SK-N-SH (cell line): Measurements from ENCODE around the gene FADS1. TPM values are rescaled to one million over a fixed set of nuclear protein-coding genes. Genes with fewer than 3 reads are reported as not detected.
A peak's percentile ranks its signal among the peaks of the same experiment; 100 is the strongest.

Source experiments
- CTCF ChIA-PET: fragments of 300-600, 350-600 bp; formaldehyde crosslinking; extraction: SDS; loops from one replicate; lab custom pipeline; 2021; lab: Yijun Ruan, JAX
- POLR2A ChIA-PET: fragments of 350-600 bp; sonication (Branson Sonifier 250); formaldehyde crosslinking; extraction: SDS; loops from one replicate; lab custom pipeline; 2020; ENCODE audit warnings: antibody characterized with exemption, inconsistent platforms; lab: Yijun Ruan, JAX
- DNase-seq: peaks from one replicate; pipeline ENCODE4 v3.0.0; 2012
- H2AFZ ChIP-seq: fragments of 200-600 bp; sonication (generic); 2 replicates; pipeline ENCODE4 v1.8.1; 2016; ENCODE audit warnings: antibody characterized with exemption, mild to moderate bottlenecking, low read depth
- H3F3A ChIP-seq: fragments of 200-600 bp; sonication (generic); replicated peaks from 2 replicates; pipeline ENCODE3; 2016; ENCODE audit warnings: antibody characterized with exemption, mild to moderate bottlenecking; ENCODE audit not compliant: insufficient read depth
- H3K27ac ChIP-seq, 2 experiments: fragments of 200-500 bp in 1 of 2; fragments of 200-600 bp in 1 of 2; sonication (Bioruptor generic) in 1 of 2; sonication (generic), shearing (Covaris generic) in 1 of 2; 2 replicates each; pipeline versions ENCODE4 v1.5.1 to v1.6.1; 2014 to 2016; ENCODE audit warnings: low read depth in 2 of 2, inconsistent platforms in 1 of 2, low read length in 1 of 2, mild to moderate bottlenecking in 1 of 2, mixed read lengths in 1 of 2
- H3K27me3 ChIP-seq: fragments of 200-600 bp; sonication (generic), shearing (Covaris generic); 2 replicates; pipeline ENCODE4 v1.6.1; 2016; ENCODE audit warnings: mixed run types; ENCODE audit not compliant: insufficient read depth
- H3K36me3 ChIP-seq, 2 experiments: fragments of 200-500 bp in 1 of 2; fragments of 200-600 bp in 1 of 2; sonication (Bioruptor generic) in 1 of 2; sonication (generic) in 1 of 2; replicated peaks in 1 of 2; 2 replicates each; pipeline versions ENCODE3 to v1.5.1; 2014 to 2016; ENCODE audit warnings: low read length in 1 of 2, mild to moderate bottlenecking in 1 of 2; ENCODE audit not compliant: insufficient read depth in 2 of 2, control insufficient read depth in 1 of 2
- H3K4me1 ChIP-seq, 2 experiments: fragments of 200-500 bp in 1 of 2; fragments of 200-600 bp in 1 of 2; sonication (Bioruptor generic) in 1 of 2; sonication (generic), shearing (Covaris generic) in 1 of 2; 2 replicates each; pipeline versions ENCODE4 v1.5.1 to v1.6.1; 2014 to 2016; ENCODE audit warnings: low read depth in 1 of 2, low read length in 1 of 2, mixed run types in 1 of 2; ENCODE audit not compliant: insufficient read depth in 2 of 2, control insufficient read depth in 1 of 2
- H3K4me2 ChIP-seq: fragments of 200-600 bp; sonication (generic), shearing (Covaris generic); 2 replicates; pipeline ENCODE4 v1.6.1; 2017; ENCODE audit warnings: mixed run types
- H3K4me3 ChIP-seq, 2 experiments: fragments of 200-500 bp in 1 of 2; fragments of 200-600 bp in 1 of 2; sonication (Bioruptor generic) in 1 of 2; sonication (generic), shearing (Covaris generic) in 1 of 2; 2 replicates each; pipeline versions ENCODE4 v1.5.1 to v1.8.1; 2014 to 2016; ENCODE audit warnings: low read depth in 2 of 2, inconsistent platforms in 1 of 2, low read length in 1 of 2, mild to moderate bottlenecking in 1 of 2, mixed read lengths in 1 of 2, moderate library complexity in 1 of 2
- H3K79me2 ChIP-seq: fragments of 200-600 bp; sonication (generic); 2 replicates; pipeline ENCODE4 v1.8.1; 2017; ENCODE audit warnings: mild to moderate bottlenecking; ENCODE audit not compliant: insufficient read depth
- H3K9ac ChIP-seq: fragments of 200-600 bp; sonication (generic); 2 replicates; pipeline ENCODE4 v1.6.1; 2017; ENCODE audit warnings: mixed run types
- H3K9me2 ChIP-seq: fragments of 200-600 bp; sonication (generic); 2 replicates; pipeline ENCODE4 v1.6.1; 2017; ENCODE audit warnings: mixed run types
- H3K9me3 ChIP-seq: fragments of 200-600 bp; sonication (generic); 2 replicates; pipeline ENCODE4 v1.6.1; 2017; ENCODE audit warnings: mixed run types, mild to moderate bottlenecking, moderate library complexity
- H4K20me1 ChIP-seq: fragments of 200-600 bp; sonication (generic); 2 replicates; pipeline ENCODE4 v1.6.1; 2017; ENCODE audit warnings: mild to moderate bottlenecking, mixed run types; ENCODE audit not compliant: insufficient read depth
- CHD2 ChIP-seq: fragments of 150-350 bp; IDR thresholded peaks from 2 replicates; pipeline ENCODE4 v1.6.1; 2018; ENCODE audit warnings: low read length; ENCODE audit not compliant: partially characterized antibody
- EP300 ChIP-seq, 2 experiments: IDR thresholded peaks; 2 replicates each; pipeline versions ENCODE4 v1.4.0 to v1.6.1; 2012; ENCODE audit warnings: borderline replicate concordance in 1 of 2, low read depth in 1 of 2, low read length in 1 of 2
- FOSL2 ChIP-seq: IDR thresholded peaks from 2 replicates; pipeline ENCODE4 v1.4.0; 2012; ENCODE audit warnings: low read depth, mild to moderate bottlenecking, moderate library complexity, borderline replicate concordance
- FOXJ3 ChIP-seq: sonication (generic); formaldehyde crosslinking; IDR thresholded peaks from 2 replicates; pipeline ENCODE4 v1.5.1; 2020; ENCODE audit warnings: mild to moderate bottlenecking, missing genetic modification reagents
- FOXM1 ChIP-seq: IDR thresholded peaks from 2 replicates; pipeline ENCODE4 v1.4.0; 2012; ENCODE audit warnings: low read depth, mild to moderate bottlenecking
- GABPA ChIP-seq: IDR thresholded peaks from 2 replicates; pipeline ENCODE4 v1.4.0; 2012; ENCODE audit warnings: low read depth, mild to moderate bottlenecking
- MEF2A ChIP-seq: IDR thresholded peaks from 2 replicates; pipeline ENCODE4 v1.4.0; 2012; ENCODE audit warnings: low read depth, borderline replicate concordance
- MXI1 ChIP-seq: IDR thresholded peaks from 2 replicates; pipeline ENCODE4 v1.6.1; 2012; ENCODE audit warnings: mild to moderate bottlenecking, low read depth, low read length, improper control_type of control experiment
- NFIC ChIP-seq: IDR thresholded peaks from 2 replicates; pipeline ENCODE4 v1.4.0; 2012; ENCODE audit warnings: borderline replicate concordance
- RAD21 ChIP-seq: IDR thresholded peaks from 2 replicates; pipeline ENCODE4 v1.6.1; 2012; ENCODE audit warnings: mild to moderate bottlenecking, low read length
- RCOR1 ChIP-seq: fragments of 150-350 bp; IDR thresholded peaks from 2 replicates; pipeline ENCODE4 v1.6.1; 2017; ENCODE audit warnings: antibody characterized with exemption, low read length
- SIN3A ChIP-seq: IDR thresholded peaks from 2 replicates; pipeline ENCODE4 v1.6.1; 2012; ENCODE audit warnings: low read depth, mild to moderate bottlenecking, low read length, moderate library complexity, borderline replicate concordance
- SMC3 ChIP-seq: IDR thresholded peaks from 2 replicates; pipeline ENCODE4 v1.6.1; 2012; ENCODE audit warnings: low read depth, low read length, improper control_type of control experiment
- TEAD4 ChIP-seq: IDR thresholded peaks from 2 replicates; pipeline ENCODE4 v1.4.0; 2012; ENCODE audit warnings: mild to moderate bottlenecking, borderline replicate concordance; ENCODE audit not compliant: insufficient read depth
- YY1 ChIP-seq: IDR thresholded peaks from 2 replicates; pipeline ENCODE4 v1.4.0; 2012; ENCODE audit warnings: low read depth, mild to moderate bottlenecking
- WGBS: methylation state at CpG from one replicate; pipeline ENCODE4 v1.1.6; 2017; ENCODE audit warnings: low lambda C conversion rate; 5-methylcytosine and 5-hydroxymethylcytosine counted together
- polyA plus RNA-seq, 3 experiments: library from polyadenylated mRNA; depleted of rRNA; stranded (reverse); fragments of >200 nt; gene quantifications; 2 replicates each; pipeline ENCODE4 v1.2.3, GENCODE V29; 2012
- TF ChIP-seq, protein P1 (sequence below): fragments of 150-350 bp; IDR thresholded peaks from 2 replicates; pipeline ENCODE4 v1.6.1; 2016; ENCODE audit warnings: mild to moderate bottlenecking, low read depth, low read length
- TF ChIP-seq, protein P2 (sequence below): fragments of 200-600 bp; sonication (generic); IDR thresholded peaks from 2 replicates; pipeline ENCODE4 v1.6.1; 2017; ENCODE audit warnings: antibody characterized with exemption, mild to moderate bottlenecking, moderate library complexity
- TF ChIP-seq, protein P3 (sequence below): fragments of 150-350 bp; IDR thresholded peaks from 2 replicates; pipeline ENCODE4 v1.6.1; 2017; ENCODE audit warnings: antibody characterized with exemption, low read length, low read depth, borderline replicate concordance
- TF ChIP-seq, protein P4 (sequence below): IDR thresholded peaks from 2 replicates; pipeline ENCODE4; 2012

The FADS1 gene
- polyA plus RNA-seq, 1 of the 3 experiments (the other 2 are of a cell fraction), result 20.6 TPM

DNA sequence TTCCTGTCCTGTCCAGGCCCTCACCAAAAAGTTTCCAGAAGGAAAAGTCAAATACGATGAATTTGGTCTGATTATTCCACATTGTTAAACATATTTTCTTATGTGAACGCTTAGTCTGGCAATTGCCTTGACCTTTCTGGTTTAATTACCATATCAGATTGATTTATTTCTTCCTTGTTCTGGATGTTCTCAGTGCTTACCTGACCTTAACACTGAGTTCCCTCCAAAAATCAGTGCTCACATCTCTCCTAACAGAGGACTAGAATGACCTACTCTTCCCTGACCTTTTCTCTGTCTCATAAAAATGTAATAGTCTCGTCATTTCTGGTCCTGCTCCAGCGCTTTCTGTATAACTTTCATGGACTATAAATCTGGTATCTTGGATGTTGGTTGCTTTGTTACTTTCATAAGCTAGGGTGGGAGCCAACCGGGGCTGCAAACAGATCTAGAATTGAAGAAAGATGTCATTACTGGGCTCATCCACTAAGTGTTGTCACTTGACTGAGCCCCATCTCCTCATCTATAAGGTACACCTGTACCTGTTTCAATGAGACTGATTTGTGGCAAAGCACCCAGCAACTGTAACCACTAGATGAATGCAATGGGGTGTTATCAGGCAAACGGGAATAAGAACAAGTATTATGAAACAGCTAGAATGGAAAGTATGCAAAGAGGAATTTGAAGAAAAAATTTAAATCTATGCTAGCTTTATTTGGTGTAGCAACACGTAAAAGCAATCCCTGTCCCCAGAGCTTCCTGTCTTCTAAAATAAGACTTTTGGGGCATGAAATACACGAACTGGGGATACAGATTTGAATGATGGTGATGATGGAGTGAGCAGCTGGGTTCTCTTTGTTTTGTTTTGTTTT lies 13.7 kb upstream of the FADS1 start:
- peaks cover 0 to 7% of the 10 kb centered on the region in 2 experiments for H3K36me3 ChIP-seq
- peak overlapping the region; percentile 70 to 96; a peak in 3 of 4 replicates for H3K4me3 ChIP-seq
- TF ChIP-seq, protein P1, sequence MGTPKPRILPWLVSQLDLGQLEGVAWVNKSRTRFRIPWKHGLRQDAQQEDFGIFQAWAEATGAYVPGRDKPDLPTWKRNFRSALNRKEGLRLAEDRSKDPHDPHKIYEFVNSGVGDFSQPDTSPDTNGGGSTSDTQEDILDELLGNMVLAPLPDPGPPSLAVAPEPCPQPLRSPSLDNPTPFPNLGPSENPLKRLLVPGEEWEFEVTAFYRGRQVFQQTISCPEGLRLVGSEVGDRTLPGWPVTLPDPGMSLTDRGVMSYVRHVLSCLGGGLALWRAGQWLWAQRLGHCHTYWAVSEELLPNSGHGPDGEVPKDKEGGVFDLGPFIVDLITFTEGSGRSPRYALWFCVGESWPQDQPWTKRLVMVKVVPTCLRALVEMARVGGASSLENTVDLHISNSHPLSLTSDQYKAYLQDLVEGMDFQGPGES, result no peak
- TF ChIP-seq GABPA (no peak), CHD2 (no peak), YY1 (no peak)
- CTCF ChIA-PET, result interaction anchor here (0.7 to 4.5 kb wide), 11 partner anchors 10 to 277 kb away, joined by 3 to 63 read pairs (median 5); partner anchors contain the start of gene FADS1
- no peaks in the 10 kb centered on the region for H3K27me3 ChIP-seq
- no peaks in the 10 kb centered on the region; the same call in 1 of the 2 replicates for H4K20me1 ChIP-seq
- H2AFZ ChIP-seq, result no peak overlapping the region
- peak overlapping the region in 1 of 2 experiments; percentile 99; a peak in 1 of 4 replicates for H3K27ac ChIP-seq
- peaks cover 46% of the 10 kb centered on the region for H3K79me2 ChIP-seq
- POLR2A ChIA-PET, result interaction anchor here (1.0 to 5.3 kb wide), 4 partner anchors 14 to 39 kb away, joined by 3 to 84 read pairs (median 6); partner anchors contain the start of gene FADS1
- H3K9me3 ChIP-seq, result no peaks in the 10 kb centered on the region
- 60% methylated on average over 8 of the region's 8 CpGs for WGBS
- H3K9me2 ChIP-seq, result no peaks in the 10 kb centered on the region
- no peak overlapping the region for H3K9ac ChIP-seq
- peaks cover 25 to 68% of the 10 kb centered on the region in 2 experiments; a peak in 3 of 4 replicates for H3K4me1 ChIP-seq
- peak overlapping the region; percentile 91 for H3K4me2 ChIP-seq
- no peak for DNase-seq
- no peaks in the 10 kb centered on the region for H3F3A ChIP-seq

DNA sequence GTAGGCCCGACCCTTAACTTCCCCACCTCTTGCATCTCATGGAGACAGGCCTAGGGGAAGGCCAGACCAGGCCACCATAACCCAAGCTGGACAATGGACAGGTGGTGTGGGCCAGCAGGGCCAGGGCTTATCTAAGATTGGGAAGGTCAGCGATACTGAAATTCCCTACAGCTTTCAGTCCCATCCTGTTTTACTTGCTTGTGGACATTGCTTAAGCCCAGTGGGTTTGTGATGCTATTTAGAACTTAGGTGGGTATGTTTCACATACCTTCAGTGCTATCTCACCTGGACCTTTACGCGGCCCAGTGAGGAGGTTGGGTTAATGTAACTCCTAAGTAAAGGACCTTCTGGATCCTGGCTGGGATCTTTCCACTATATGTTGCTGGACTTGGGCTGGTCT lies 13.0 kb upstream of the FADS1 start:
- WGBS, result 82% methylated on average over 4 of the region's 4 CpGs
- no peak for DNase-seq
- ChIA-PET CTCF (interaction anchor here (0.8 to 4.5 kb wide), 11 partner anchors 9 to 278 kb away, joined by 3 to 63 read pairs (median 5); partner anchors contain the start of gene FADS1), POLR2A (interaction anchor here (5.3 kb wide), 1 partner anchor 14 kb away, joined by 84 read pairs; the partner anchor contains the start of gene FADS1)
- Histone ChIP-seq H3K36me3 (peaks cover 0 to 7% of the 10 kb centered on the region in 2 experiments), H3K9me2 (no peaks in the 10 kb centered on the region), H4K20me1 (no peaks in the 10 kb centered on the region; the same call in 1 of the 2 replicates), H3K4me2 (peak overlapping the region; percentile 91), H3K27me3 (no peaks in the 10 kb centered on the region), H2AFZ (no peak overlapping the region), H3F3A (no peaks in the 10 kb centered on the region), H3K27ac (peak overlapping the region in 1 of 2 experiments; percentile 99; a peak in 2 of 4 replicates), H3K4me1 (peaks cover 24 to 66% of the 10 kb centered on the region in 2 experiments; a peak in 3 of 4 replicates), H3K9ac (no peak overlapping the region), H3K4me3 (peak overlapping the region; percentile 70 to 96), H3K9me3 (no peaks in the 10 kb centered on the region), H3K79me2 (peaks cover 44% of the 10 kb centered on the region)
- TF ChIP-seq MEF2A, result no peak
- no peak for TF ChIP-seq FOXM1
- TF ChIP-seq SIN3A, result no peak
- TF ChIP-seq FOXJ3 (CRISPR knock-in tag), result no peak
- TF ChIP-seq, protein P2, sequence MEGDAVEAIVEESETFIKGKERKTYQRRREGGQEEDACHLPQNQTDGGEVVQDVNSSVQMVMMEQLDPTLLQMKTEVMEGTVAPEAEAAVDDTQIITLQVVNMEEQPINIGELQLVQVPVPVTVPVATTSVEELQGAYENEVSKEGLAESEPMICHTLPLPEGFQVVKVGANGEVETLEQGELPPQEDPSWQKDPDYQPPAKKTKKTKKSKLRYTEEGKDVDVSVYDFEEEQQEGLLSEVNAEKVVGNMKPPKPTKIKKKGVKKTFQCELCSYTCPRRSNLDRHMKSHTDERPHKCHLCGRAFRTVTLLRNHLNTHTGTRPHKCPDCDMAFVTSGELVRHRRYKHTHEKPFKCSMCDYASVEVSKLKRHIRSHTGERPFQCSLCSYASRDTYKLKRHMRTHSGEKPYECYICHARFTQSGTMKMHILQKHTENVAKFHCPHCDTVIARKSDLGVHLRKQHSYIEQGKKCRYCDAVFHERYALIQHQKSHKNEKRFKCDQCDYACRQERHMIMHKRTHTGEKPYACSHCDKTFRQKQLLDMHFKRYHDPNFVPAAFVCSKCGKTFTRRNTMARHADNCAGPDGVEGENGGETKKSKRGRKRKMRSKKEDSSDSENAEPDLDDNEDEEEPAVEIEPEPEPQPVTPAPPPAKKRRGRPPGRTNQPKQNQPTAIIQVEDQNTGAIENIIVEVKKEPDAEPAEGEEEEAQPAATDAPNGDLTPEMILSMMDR, result no peak
- TF ChIP-seq SMC3, result no peak
- no peak for TF ChIP-seq MXI1
- no peak for TF ChIP-seq NFIC
- no peak for TF ChIP-seq RAD21
- TF ChIP-seq EP300 (IDR thresholded peaks at IDR 0.05; ENCODE audit: borderline replicate concordance in 1 of 2, low read depth in 1 of 2, low read length in 1 of 2), result no peak
- TF ChIP-seq, protein P3, sequence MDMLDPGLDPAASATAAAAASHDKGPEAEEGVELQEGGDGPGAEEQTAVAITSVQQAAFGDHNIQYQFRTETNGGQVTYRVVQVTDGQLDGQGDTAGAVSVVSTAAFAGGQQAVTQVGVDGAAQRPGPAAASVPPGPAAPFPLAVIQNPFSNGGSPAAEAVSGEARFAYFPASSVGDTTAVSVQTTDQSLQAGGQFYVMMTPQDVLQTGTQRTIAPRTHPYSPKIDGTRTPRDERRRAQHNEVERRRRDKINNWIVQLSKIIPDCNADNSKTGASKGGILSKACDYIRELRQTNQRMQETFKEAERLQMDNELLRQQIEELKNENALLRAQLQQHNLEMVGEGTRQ, result no peak
- no peak for TF ChIP-seq TEAD4
- TF ChIP-seq, protein P4, sequence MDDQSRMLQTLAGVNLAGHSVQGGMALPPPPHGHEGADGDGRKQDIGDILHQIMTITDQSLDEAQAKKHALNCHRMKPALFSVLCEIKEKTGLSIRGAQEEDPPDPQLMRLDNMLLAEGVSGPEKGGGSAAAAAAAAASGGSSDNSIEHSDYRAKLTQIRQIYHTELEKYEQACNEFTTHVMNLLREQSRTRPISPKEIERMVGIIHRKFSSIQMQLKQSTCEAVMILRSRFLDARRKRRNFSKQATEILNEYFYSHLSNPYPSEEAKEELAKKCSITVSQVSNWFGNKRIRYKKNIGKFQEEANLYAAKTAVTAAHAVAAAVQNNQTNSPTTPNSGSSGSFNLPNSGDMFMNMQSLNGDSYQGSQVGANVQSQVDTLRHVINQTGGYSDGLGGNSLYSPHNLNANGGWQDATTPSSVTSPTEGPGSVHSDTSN, result no peak
- no peak for TF ChIP-seq RCOR1
- TF ChIP-seq FOSL2, result no peak
